Motor neuron (in vitro differentiated cells): ENCODE results near the gene CLDN16. TPM values are rescaled to one million over a fixed set of nuclear protein-coding genes. Genes with fewer than 3 reads are reported as not detected.

ENCODE experiments used
- ATAC-seq, 8 experiments: fragments of 200-7000 bp; cut with Tn5 transposase; replicated peaks in 6 of 8; 2 replicates each; pipeline ENCODE4 v1.8.0; 2021; ENCODE audit warnings: mild to moderate bottlenecking in 8 of 8, moderate library complexity in 8 of 8
- H3K27ac ChIP-seq, 2 donors: fragments of 250-450 bp; sonication (Bioruptor Pico); 2 replicates each; pipeline ENCODE4 v1.9.0; 2021; ENCODE audit warnings: antibody characterized with exemption in 2 of 2, mild to moderate bottlenecking in 2 of 2, moderate library complexity in 1 of 2
- H3K4me1 ChIP-seq, 2 donors: fragments of 250-450 bp; sonication (Bioruptor Pico); replicated peaks in 1 of 2; 2 replicates each; pipeline ENCODE4 v1.6.1; 2021; ENCODE audit warnings: antibody characterized with exemption in 2 of 2, mild to moderate bottlenecking in 2 of 2, moderate library complexity in 1 of 2
- H3K4me3 ChIP-seq, 5 donors: fragments of 250-450 bp; sonication (Bioruptor Pico); 2 replicates each; pipeline ENCODE4 v1.9.0; 2021; ENCODE audit warnings: antibody characterized with exemption in 5 of 5, mild to moderate bottlenecking in 5 of 5, moderate library complexity in 4 of 5
- WGBS, 10 experiments: fragments of 450-650 bp; shearing (Covaris generic); methylation state at CpG; one replicate each; pipeline ENCODE4 v1.0.0; 2022; 5-methylcytosine and 5-hydroxymethylcytosine counted together
- in situ Hi-C, 9 experiments: fragments of 400-800 bp; cut with MboI; loops; one replicate each; pipeline ENCODE4 v1.15.0; 2021; ENCODE audit warnings: low sequenced_read_pairs in 9 of 9, low pct_unique_long_range_greater_than_20kb in 2 of 9; ENCODE audit not compliant: unreplicated experiment in 9 of 9
- total RNA-seq, 8 experiments: library from RNA; unstranded; fragments of 300-600 nt; gene quantifications; 2 replicates each; pipeline versions ENCODE4 v1.2.3 to v1.2.4, GENCODE V29; 2022

CLDN16 gene
- under 1 TPM in 4 of 8 experiments, not detected in 4; 0.05 to 0.21 (median 0.12) TPM for total RNA-seq

GRCh38 chr3:190387578-190388213 lies at the start of gene CLDN16:
TSS of gene CLDN16 (plus strand) at chr3:190388163. CDS start at chr3:190388330, 167 bp downstream.
- 49 to 100% (median 86%) methylated on average over 1 to 10 of the region's 12 CpGs; no CpG with 5 or more reads in 5 of the 10 experiments for WGBS, 10 experiments

GRCh38 chr3:190338717-190339116 lies 49.2 kb upstream of the CLDN16 start:
- in situ Hi-C loops: no loop called here
- ATAC-seq: peak in 3 of 8 experiments; percentile 9 to 24 (median 23)
- Histone ChIP-seq H3K4me1 (peaks cover 0 to 5% of the 10 kb centered on the region in 2 donors), H3K4me3 (no peak overlapping the region), H3K27ac (no peak overlapping the region)

More at GRCh38 chr3:190387578-190388213, at the start of gene CLDN16:
- Histone ChIP-seq H3K4me3 (no peak within 1 kb of the TSS), H3K4me1 (peaks cover 0 to 2% of the 10 kb centered on the region in 2 donors), H3K27ac (no peak within 1 kb of the TSS)
- no peak for ATAC-seq
- in situ Hi-C loops: no loop called here

- Histone ChIP-seq H3K27ac (no peak overlapping the region), H3K4me3 (no peak overlapping the region), H3K4me1 (peaks cover 0 to 5% of the 10 kb centered on the region in 2 donors)
- in situ Hi-C loops: no loop called here
- peak in 7 of 8 experiments; percentile 32 to 86 (median 55) for ATAC-seq
These were observed 48.8 kb upstream of the CLDN16 start for GRCh38 chr3:190339130-190339529.

- Histone ChIP-seq H3K4me1 (peaks cover 0 to 5% of the 10 kb centered on the region in 2 donors), H3K4me3 (no peak overlapping the region), H3K27ac (no peak overlapping the region)
- in situ Hi-C loops: no loop called here
- no peak for ATAC-seq
- 64 to 100% (median 90%) methylated on average over 1 to 2 of the region's 2 CpGs; no CpG with 5 or more reads in 4 of the 10 experiments for WGBS, 10 experiments
These were observed 47.9 kb upstream of the CLDN16 start for GRCh38 chr3:190340071-190340470.

- 0 to 83% (median 63%) methylated on average over 1 to 4 of the region's 4 CpGs for WGBS, 10 experiments
- no peak overlapping the region for H3K27ac ChIP-seq
- no peak overlapping the region for H3K4me3 ChIP-seq
- in situ Hi-C loops: no loop called here
- ATAC-seq: peak in 4 of 8 experiments; percentile 23 to 99 (median 64)
- H3K4me1 ChIP-seq: no peaks in the 10 kb centered on the region
These were observed 42.7 kb upstream of the CLDN16 start for GRCh38 chr3:190345027-190345821.

- WGBS, 10 experiments: 50 to 96% (median 86%) methylated on average over 1 to 4 of the region's 4 CpGs; no CpG with 5 or more reads in 1 of the 10 experiments
- no peak overlapping the region for H3K4me3 ChIP-seq
- H3K4me1 ChIP-seq: no peaks in the 10 kb centered on the region
- no peak overlapping the region for H3K27ac ChIP-seq
- in situ Hi-C loops: no loop called here
- ATAC-seq: no peak
These were observed 42.1 kb upstream of the CLDN16 start for GRCh38 chr3:190345878-190346277.

- WGBS, 10 experiments: 14 to 100% (median 82%) methylated on average over 1 to 2 of the region's 2 CpGs; no CpG with 5 or more reads in 2 of the 10 experiments
- Histone ChIP-seq H3K27ac (no peak overlapping the region), H3K4me3 (no peak overlapping the region), H3K4me1 (no peaks in the 10 kb centered on the region)
- ATAC-seq: no peak
- in situ Hi-C loops: no loop called here
These were observed 41.4 kb upstream of the CLDN16 start for GRCh38 chr3:190346541-190346940.

GRCh38 chr3:190352861-190353457 lies 35.0 kb upstream of the CLDN16 start:
- 29 to 100% (median 100%) methylated on average over 1 of the region's 1 CpG; no CpG with 5 or more reads in 2 of the 10 experiments for WGBS, 10 experiments
- in situ Hi-C loops: no loop called here
- Histone ChIP-seq H3K4me3 (no peak overlapping the region), H3K27ac (no peak overlapping the region), H3K4me1 (no peaks in the 10 kb centered on the region)
- ATAC-seq: no peak

GRCh38 chr3:190356246-190356645 lies 31.7 kb upstream of the CLDN16 start:
- ATAC-seq: no peak
- no peak overlapping the region for H3K4me3 ChIP-seq
- in situ Hi-C loops: no loop called here
- no peaks in the 10 kb centered on the region for H3K4me1 ChIP-seq
- H3K27ac ChIP-seq: no peak overlapping the region

GRCh38 chr3:190357468-190357867 lies 30.5 kb upstream of the CLDN16 start:
- in situ Hi-C loops: no loop called here
- Histone ChIP-seq H3K4me1 (no peaks in the 10 kb centered on the region), H3K4me3 (no peak overlapping the region), H3K27ac (no peak overlapping the region)
- no peak for ATAC-seq
- 33 to 100% (median 75%) methylated on average over 1 to 2 of the region's 2 CpGs; no CpG with 5 or more reads in 2 of the 10 experiments for WGBS, 10 experiments

- ATAC-seq: no peak
- in situ Hi-C loops: no loop called here
- 8 to 100% (median 69%) methylated on average over 2 of the region's 2 CpGs; no CpG with 5 or more reads in 1 of the 10 experiments for WGBS, 10 experiments
- Histone ChIP-seq H3K4me3 (no peak overlapping the region), H3K27ac (no peak overlapping the region), H3K4me1 (no peaks in the 10 kb centered on the region)
These were observed 28.1 kb upstream of the CLDN16 start for GRCh38 chr3:190359813-190360212.

GRCh38 chr3:190360228-190360627 lies 27.7 kb upstream of the CLDN16 start:
- no peak overlapping the region for H3K4me3 ChIP-seq
- H3K27ac ChIP-seq: no peak overlapping the region
- ATAC-seq: no peak
- in situ Hi-C loops: no loop called here
- WGBS, 10 experiments: 85 to 100% (median 93%) methylated on average over 1 to 2 of the region's 2 CpGs; no CpG with 5 or more reads in 1 of the 10 experiments
- no peaks in the 10 kb centered on the region for H3K4me1 ChIP-seq

GRCh38 chr3:190361791-190362190 lies 26.2 kb upstream of the CLDN16 start:
- in situ Hi-C loops: no loop called here
- no peak overlapping the region for H3K4me3 ChIP-seq
- H3K4me1 ChIP-seq: no peaks in the 10 kb centered on the region
- WGBS, 10 experiments: 50 to 100% (median 100%) methylated on average over 1 of the region's 1 CpG; no CpG with 5 or more reads in 2 of the 10 experiments
- no peak overlapping the region for H3K27ac ChIP-seq
- no peak for ATAC-seq
